GM23338 (cell line): ENCODE measurements around the gene KDM4C. TPM values are rescaled to one million over a fixed set of nuclear protein-coding genes. Genes with fewer than 3 reads are reported as not detected.

ENCODE experiments used
- ATAC-seq: fragments of 200-7000 bp; cut with Tn5 transposase; 3 replicates; pipeline ENCODE4 v1.9.1; 2020
- DNase-seq: peaks from one replicate; pipeline ENCODE4 v3.0.0-alpha.2; 2015; ENCODE audit warnings: low spot score
- H2AFZ ChIP-seq: fragments of 200-600 bp; sonication (generic); 2 replicates; pipeline ENCODE4 v1.8.0; 2016; ENCODE audit warnings: antibody characterized with exemption, mild to moderate bottlenecking, moderate library complexity
- H3F3A ChIP-seq: fragments of 200-600 bp; sonication (generic); replicated peaks from 2 replicates; pipeline ENCODE4 v1.8.0; 2017; ENCODE audit warnings: antibody characterized with exemption, mixed run types, low read depth
- H3K27ac ChIP-seq: fragments of 200-600 bp; sonication (generic); 2 replicates; pipeline ENCODE4 v1.6.1; 2016; ENCODE audit warnings: low read depth
- H3K27me3 ChIP-seq: fragments of 200-600 bp; sonication (generic); 2 replicates; pipeline ENCODE4 v1.8.0; 2016; ENCODE audit warnings: mild to moderate bottlenecking, mixed run types, moderate library complexity; ENCODE audit not compliant: insufficient read depth
- H3K36me3 ChIP-seq: fragments of 200-600 bp; sonication (generic); 2 replicates; pipeline ENCODE4 v1.8.0; 2016; ENCODE audit warnings: mild to moderate bottlenecking; ENCODE audit not compliant: insufficient read depth
- H3K4me1 ChIP-seq: fragments of 200-600 bp; sonication (generic); 2 replicates; pipeline ENCODE4 v1.8.0; 2016; ENCODE audit warnings: mild to moderate bottlenecking, moderate library complexity; ENCODE audit not compliant: insufficient read depth
- H3K4me2 ChIP-seq: fragments of 200-600 bp; sonication (generic); 2 replicates; pipeline ENCODE4 v1.7.1; 2017; ENCODE audit warnings: mixed run types
- H3K4me3 ChIP-seq: fragments of 200-600 bp; sonication (generic); 2 replicates; pipeline ENCODE4 v1.6.1; 2016; ENCODE audit warnings: mixed run types
- H3K79me2 ChIP-seq: fragments of 200-600 bp; sonication (generic); replicated peaks from 2 replicates; pipeline ENCODE4 v1.8.0; 2017; ENCODE audit warnings: mild to moderate bottlenecking; ENCODE audit not compliant: insufficient read depth
- H3K9me2 ChIP-seq: fragments of 200-600 bp; sonication (generic); 2 replicates; pipeline ENCODE4 v1.8.0; 2017; ENCODE audit not compliant: insufficient read depth
- H4K20me1 ChIP-seq: fragments of 200-600 bp; sonication (generic); replicated peaks from 2 replicates; pipeline ENCODE4 v1.8.0; 2017; ENCODE audit warnings: mild to moderate bottlenecking; ENCODE audit not compliant: insufficient read depth
- H3K27ac Mint-ChIP-seq: 2 replicates; pipeline ENCODE4 v1.8.0; 2020; ENCODE audit warnings: inconsistent platforms, mild to moderate bottlenecking, moderate library complexity, mixed read lengths
- H3K27me3 Mint-ChIP-seq: 3 replicates; pipeline ENCODE4 v1.8.0; 2022; ENCODE audit warnings: low read depth, mild to moderate bottlenecking, moderate library complexity, mixed read lengths, inconsistent platforms; ENCODE audit not compliant: insufficient read depth, poor library complexity
- H3K36me3 Mint-ChIP-seq: 3 replicates; pipeline ENCODE4 v1.8.0; 2021; ENCODE audit warnings: low read depth, mild to moderate bottlenecking, inconsistent platforms, moderate library complexity, mixed read lengths
- H3K4me1 Mint-ChIP-seq: 3 replicates; pipeline ENCODE4 v1.8.0; 2020; ENCODE audit warnings: mild to moderate bottlenecking, inconsistent platforms, mixed read lengths
- H3K4me3 Mint-ChIP-seq: 3 replicates; pipeline ENCODE4 v1.8.0; 2021; ENCODE audit warnings: moderate library complexity, mild to moderate bottlenecking, inconsistent platforms, mixed read lengths
- H3K9me3 Mint-ChIP-seq: 3 replicates; pipeline ENCODE4 v1.8.0; 2020; ENCODE audit warnings: moderate library complexity, mild to moderate bottlenecking, inconsistent platforms, mixed read lengths
- POLR2AphosphoS5 ChIP-seq: IDR thresholded peaks from 2 replicates; pipeline ENCODE4 v1.6.1; 2016; ENCODE audit warnings: antibody characterized with exemption, low read depth
- ZNF331 ChIP-seq: fragments of 250-450 bp; sonication (Bioruptor Pico); IDR thresholded peaks from 2 replicates; pipeline ENCODE4 v1.5.0; 2020; ENCODE audit warnings: low read depth, mild to moderate bottlenecking, moderate library complexity
- polyA plus RNA-seq: library from polyadenylated mRNA; unstranded; fragments of >200 nt; fragmentation: Nextera tagmentation; extraction: Ambion mirVana; gene quantifications from 2 replicates; pipeline ENCODE4 v1.2.1, GENCODE V29; 2016
- total RNA-seq: library from RNA; depleted of rRNA; stranded (reverse); fragments of >200 nt; shearing (Covaris generic); gene quantifications from 2 replicates; pipeline ENCODE4 v1.2.3, GENCODE V29; 2014
- TF ChIP-seq, protein P1 (sequence below): fragments of 250-450 bp; sonication (Bioruptor Pico); IDR thresholded peaks from 2 replicates; pipeline ENCODE4 v1.5.0; 2020; ENCODE audit warnings: mild to moderate bottlenecking, moderate library complexity
- TF ChIP-seq, protein P2 (sequence below), 2 experiments: fragments of 200-600 bp in 1 of 2; sonication (generic) in 1 of 2; conservative IDR thresholded peaks; 2 replicates each; pipeline versions ENCODE4 v1.5.1 to v1.6.1; 2016 to 2017; ENCODE audit warnings: antibody characterized with exemption in 2 of 2, low read depth in 2 of 2, mild to moderate bottlenecking in 2 of 2, moderate library complexity in 1 of 2
- TF ChIP-seq, protein P3 (sequence below): IDR thresholded peaks from 2 replicates; pipeline ENCODE4 v1.6.1; 2016; ENCODE audit warnings: antibody characterized with exemption

KDM4C gene
- total and polyA plus RNA-seq, 2 experiments from 2014 or later = 12.0 to 43.8 TPM

DNA sequence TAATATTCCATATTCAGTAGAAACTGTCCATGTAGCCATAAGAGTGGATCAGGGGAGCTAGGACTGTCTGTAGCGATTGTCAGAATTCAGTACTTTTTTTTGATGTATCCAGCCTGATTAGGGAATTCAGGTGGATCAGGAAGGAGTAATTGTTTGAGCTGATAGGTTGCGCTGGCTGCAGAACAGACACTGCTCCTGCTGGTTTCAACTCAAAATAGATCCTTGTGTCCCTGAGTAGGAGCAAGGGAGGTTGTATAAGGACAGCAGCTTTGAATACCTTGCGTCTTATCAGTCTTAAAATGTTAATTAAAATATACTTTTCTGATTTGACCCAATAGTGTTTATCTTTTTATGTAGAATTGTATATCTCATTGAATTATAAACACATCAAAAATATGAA lies 229.6 kb downstream of the KDM4C start:
- DNase-seq = no peak

More for the DNA sequence above, 229.6 kb downstream of the KDM4C start:
- Histone ChIP-seq H3K36me3 (peaks cover 5% of the 10 kb centered on the region; the same call in 1 of the 2 replicates), H3K4me1 (peaks cover 14% of the 10 kb centered on the region), H3K9me2 (no peaks in the 10 kb centered on the region; the same call in 1 of the 2 replicates), H3K27me3 (no peaks in the 10 kb centered on the region), H3F3A (no peaks in the 10 kb centered on the region), H4K20me1 (no peaks in the 10 kb centered on the region), H3K27ac (no peak overlapping the region), H3K4me2 (no peak overlapping the region), H3K79me2 (no peaks in the 10 kb centered on the region), H2AFZ (no peak overlapping the region), H3K4me3 (no peak overlapping the region)
- Mint-ChIP-seq H3K27me3 (peaks cover 4% of the 10 kb centered on the region), H3K9me3 (no peaks in the 10 kb centered on the region), H3K4me1 (peaks cover 13% of the 10 kb centered on the region), H3K4me3 (no peak overlapping the region), H3K27ac (no peak overlapping the region), H3K36me3 (peaks cover 17% of the 10 kb centered on the region)
- no peak for ATAC-seq
- TF ChIP-seq, protein P1, sequence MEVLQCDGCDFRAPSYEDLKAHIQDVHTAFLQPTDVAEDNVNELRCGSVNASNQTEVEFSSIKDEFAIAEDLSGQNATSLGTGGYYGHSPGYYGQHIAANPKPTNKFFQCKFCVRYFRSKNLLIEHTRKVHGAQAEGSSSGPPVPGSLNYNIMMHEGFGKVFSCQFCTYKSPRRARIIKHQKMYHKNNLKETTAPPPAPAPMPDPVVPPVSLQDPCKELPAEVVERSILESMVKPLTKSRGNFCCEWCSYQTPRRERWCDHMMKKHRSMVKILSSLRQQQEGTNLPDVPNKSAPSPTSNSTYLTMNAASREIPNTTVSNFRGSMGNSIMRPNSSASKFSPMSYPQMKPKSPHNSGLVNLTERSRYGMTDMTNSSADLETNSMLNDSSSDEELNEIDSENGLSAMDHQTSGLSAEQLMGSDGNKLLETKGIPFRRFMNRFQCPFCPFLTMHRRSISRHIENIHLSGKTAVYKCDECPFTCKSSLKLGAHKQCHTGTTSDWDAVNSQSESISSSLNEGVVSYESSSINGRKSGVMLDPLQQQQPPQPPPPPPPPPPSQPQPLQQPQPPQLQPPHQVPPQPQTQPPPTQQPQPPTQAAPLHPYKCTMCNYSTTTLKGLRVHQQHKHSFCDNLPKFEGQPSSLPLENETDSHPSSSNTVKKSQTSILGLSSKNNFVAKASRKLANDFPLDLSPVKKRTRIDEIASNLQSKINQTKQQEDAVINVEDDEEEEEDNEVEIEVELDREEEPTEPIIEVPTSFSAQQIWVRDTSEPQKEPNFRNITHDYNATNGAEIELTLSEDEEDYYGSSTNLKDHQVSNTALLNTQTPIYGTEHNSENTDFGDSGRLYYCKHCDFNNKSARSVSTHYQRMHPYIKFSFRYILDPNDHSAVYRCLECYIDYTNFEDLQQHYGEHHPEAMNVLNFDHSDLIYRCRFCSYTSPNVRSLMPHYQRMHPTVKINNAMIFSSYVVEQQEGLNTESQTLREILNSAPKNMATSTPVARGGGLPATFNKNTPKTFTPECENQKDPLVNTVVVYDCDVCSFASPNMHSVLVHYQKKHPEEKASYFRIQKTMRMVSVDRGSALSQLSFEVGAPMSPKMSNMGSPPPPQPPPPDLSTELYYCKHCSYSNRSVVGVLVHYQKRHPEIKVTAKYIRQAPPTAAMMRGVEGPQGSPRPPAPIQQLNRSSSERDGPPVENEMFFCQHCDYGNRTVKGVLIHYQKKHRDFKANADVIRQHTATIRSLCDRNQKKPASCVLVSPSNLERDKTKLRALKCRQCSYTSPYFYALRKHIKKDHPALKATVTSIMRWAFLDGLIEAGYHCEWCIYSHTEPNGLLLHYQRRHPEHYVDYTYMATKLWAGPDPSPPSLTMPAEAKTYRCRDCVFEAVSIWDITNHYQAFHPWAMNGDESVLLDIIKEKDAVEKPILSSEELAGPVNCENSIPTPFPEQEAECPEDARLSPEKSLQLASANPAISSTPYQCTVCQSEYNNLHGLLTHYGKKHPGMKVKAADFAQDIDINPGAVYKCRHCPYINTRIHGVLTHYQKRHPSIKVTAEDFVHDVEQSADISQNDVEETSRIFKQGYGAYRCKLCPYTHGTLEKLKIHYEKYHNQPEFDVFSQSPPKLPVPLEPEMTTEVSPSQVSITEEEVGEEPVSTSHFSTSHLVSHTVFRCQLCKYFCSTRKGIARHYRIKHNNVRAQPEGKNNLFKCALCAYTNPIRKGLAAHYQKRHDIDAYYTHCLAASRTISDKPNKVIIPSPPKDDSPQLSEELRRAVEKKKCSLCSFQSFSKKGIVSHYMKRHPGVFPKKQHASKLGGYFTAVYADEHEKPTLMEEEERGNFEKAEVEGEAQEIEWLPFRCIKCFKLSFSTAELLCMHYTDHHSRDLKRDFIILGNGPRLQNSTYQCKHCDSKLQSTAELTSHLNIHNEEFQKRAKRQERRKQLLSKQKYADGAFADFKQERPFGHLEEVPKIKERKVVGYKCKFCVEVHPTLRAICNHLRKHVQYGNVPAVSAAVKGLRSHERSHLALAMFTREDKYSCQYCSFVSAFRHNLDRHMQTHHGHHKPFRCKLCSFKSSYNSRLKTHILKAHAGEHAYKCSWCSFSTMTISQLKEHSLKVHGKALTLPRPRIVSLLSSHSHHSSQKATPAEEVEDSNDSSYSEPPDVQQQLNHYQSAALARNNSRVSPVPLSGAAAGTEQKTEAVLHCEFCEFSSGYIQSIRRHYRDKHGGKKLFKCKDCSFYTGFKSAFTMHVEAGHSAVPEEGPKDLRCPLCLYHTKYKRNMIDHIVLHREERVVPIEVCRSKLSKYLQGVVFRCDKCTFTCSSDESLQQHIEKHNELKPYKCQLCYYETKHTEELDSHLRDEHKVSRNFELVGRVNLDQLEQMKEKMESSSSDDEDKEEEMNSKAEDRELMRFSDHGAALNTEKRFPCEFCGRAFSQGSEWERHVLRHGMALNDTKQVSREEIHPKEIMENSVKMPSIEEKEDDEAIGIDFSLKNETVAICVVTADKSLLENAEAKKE (CRISPR knock-in tag) = no peak
- TF ChIP-seq, protein P2, sequence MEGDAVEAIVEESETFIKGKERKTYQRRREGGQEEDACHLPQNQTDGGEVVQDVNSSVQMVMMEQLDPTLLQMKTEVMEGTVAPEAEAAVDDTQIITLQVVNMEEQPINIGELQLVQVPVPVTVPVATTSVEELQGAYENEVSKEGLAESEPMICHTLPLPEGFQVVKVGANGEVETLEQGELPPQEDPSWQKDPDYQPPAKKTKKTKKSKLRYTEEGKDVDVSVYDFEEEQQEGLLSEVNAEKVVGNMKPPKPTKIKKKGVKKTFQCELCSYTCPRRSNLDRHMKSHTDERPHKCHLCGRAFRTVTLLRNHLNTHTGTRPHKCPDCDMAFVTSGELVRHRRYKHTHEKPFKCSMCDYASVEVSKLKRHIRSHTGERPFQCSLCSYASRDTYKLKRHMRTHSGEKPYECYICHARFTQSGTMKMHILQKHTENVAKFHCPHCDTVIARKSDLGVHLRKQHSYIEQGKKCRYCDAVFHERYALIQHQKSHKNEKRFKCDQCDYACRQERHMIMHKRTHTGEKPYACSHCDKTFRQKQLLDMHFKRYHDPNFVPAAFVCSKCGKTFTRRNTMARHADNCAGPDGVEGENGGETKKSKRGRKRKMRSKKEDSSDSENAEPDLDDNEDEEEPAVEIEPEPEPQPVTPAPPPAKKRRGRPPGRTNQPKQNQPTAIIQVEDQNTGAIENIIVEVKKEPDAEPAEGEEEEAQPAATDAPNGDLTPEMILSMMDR (conservative IDR thresholded peaks at IDR 0.05; ENCODE audit: low read depth in 2 of 2) = no peak
- TF ChIP-seq, protein P3, sequence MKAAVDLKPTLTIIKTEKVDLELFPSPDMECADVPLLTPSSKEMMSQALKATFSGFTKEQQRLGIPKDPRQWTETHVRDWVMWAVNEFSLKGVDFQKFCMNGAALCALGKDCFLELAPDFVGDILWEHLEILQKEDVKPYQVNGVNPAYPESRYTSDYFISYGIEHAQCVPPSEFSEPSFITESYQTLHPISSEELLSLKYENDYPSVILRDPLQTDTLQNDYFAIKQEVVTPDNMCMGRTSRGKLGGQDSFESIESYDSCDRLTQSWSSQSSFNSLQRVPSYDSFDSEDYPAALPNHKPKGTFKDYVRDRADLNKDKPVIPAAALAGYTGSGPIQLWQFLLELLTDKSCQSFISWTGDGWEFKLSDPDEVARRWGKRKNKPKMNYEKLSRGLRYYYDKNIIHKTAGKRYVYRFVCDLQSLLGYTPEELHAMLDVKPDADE = no peak
- TF ChIP-seq ZNF331 (CRISPR knock-in tag) (no peak), POLR2AphosphoS5 (no peak)
